Umbilical cord (tissue), 2 donors: Measurements from ENCODE around the gene MVD. TPM values are rescaled to one million over a fixed set of nuclear protein-coding genes. Genes with fewer than 3 reads are reported as not detected.
"Not testable (repeated sequence)": the region's sequence is repeated elsewhere in the genome, so short reads cannot be mapped to it uniquely, and the experiment has no call there.

Source experiments
- DNase-seq: peaks from one replicate; pipeline ENCODE4 v3.0.0-alpha.2; 2015; ENCODE audit warnings: low spot score
- total RNA-seq: library from RNA; depleted of rRNA; stranded (reverse); fragments of >200 nt; gene quantifications from one replicate; pipeline ENCODE4 v1.2.3, GENCODE V29; 2014; ENCODE audit warnings: low replicate concordance; ENCODE audit not compliant: insufficient read depth

MVD gene
- total RNA-seq, 1 donor from 2014 or later: 21.4 TPM

- no peak for DNase-seq
These were observed 52.8 kb downstream of the MVD start for GRCh38 chr16:88610080-88610479.

- DNase-seq: not testable (repeated sequence)
These were observed 53.5 kb downstream of the MVD start for GRCh38 chr16:88609426-88609825.

GRCh38 chr16:88608076-88608475 lies 54.8 kb downstream of the MVD start:
- DNase-seq: no peak

- DNase-seq: no peak
These were observed 56.6 kb downstream of the MVD start for GRCh38 chr16:88606148-88606757.

- no peak for DNase-seq
These were observed 57.4 kb downstream of the MVD start for GRCh38 chr16:88605186-88606147.

- no peak for DNase-seq
These were observed 60.8 kb downstream of the MVD start for GRCh38 chr16:88602091-88602490.

Other genes starting within 250 kb of the MVD start
- 1.7 TPM for gene ZFPM1, start 209.8 kb downstream of the MVD start, total RNA-seq
- 6.3 TPM for gene ZC3H18, start 92.7 kb downstream of the MVD start, total RNA-seq
- gene IL17C, start 24.5 kb downstream of the MVD start, total RNA-seq: not detected
- 70.3 TPM for gene CYBA, start 12.0 kb downstream of the MVD start, total RNA-seq
- gene SNAI3, start 23.4 kb upstream of the MVD start, total RNA-seq: not detected
- 29.9 TPM for gene RNF166, start 43.3 kb upstream of the MVD start, total RNA-seq
- 10.8 TPM for gene CTU2, start 43.4 kb upstream of the MVD start, total RNA-seq
- gene PIEZO1, start 122.1 kb upstream of the MVD start, total RNA-seq: 91.7 TPM
- 1.9 TPM for gene CDT1, start 140.7 kb upstream of the MVD start, total RNA-seq
- gene APRT, start 148.8 kb upstream of the MVD start, total RNA-seq: 34.2 TPM
- gene GALNS, start 193.9 kb upstream of the MVD start, total RNA-seq: 14.9 TPM
- 9.9 TPM for gene TRAPPC2L, start 194.0 kb upstream of the MVD start, total RNA-seq
- 1.7 TPM for gene PABPN1L, start 203.6 kb upstream of the MVD start, total RNA-seq